GM18505 (cell line): ENCODE results near the gene PRUNE2.
"Not testable (repeated sequence)": the region's sequence is repeated elsewhere in the genome, so short reads cannot be mapped to it uniquely, and the experiment has no call there.

Source experiments
- ATAC-seq: cut with Tn5 transposase; IDR thresholded peaks from one replicate; pipeline ENCODE4 v1.9.1; 2021; ENCODE audit not compliant: unreplicated experiment
- POLR2A ChIP-seq: IDR thresholded peaks from 4 replicates; pipeline ENCODE4 v1.6.1; 2011; ENCODE audit warnings: borderline replicate concordance; ENCODE audit not compliant: insufficient read depth, insufficient read length; ENCODE audit errors: extremely low read depth

PRUNE2 gene

GRCh38 chr9:76690246-76690972 lies 215.5 kb downstream of the PRUNE2 start:
- ATAC-seq, result no peak
- TF ChIP-seq POLR2A, result no peak

GRCh38 chr9:76688471-76689238 lies 217.3 kb downstream of the PRUNE2 start:
- no peak for ATAC-seq
- no peak for TF ChIP-seq POLR2A

DNA sequence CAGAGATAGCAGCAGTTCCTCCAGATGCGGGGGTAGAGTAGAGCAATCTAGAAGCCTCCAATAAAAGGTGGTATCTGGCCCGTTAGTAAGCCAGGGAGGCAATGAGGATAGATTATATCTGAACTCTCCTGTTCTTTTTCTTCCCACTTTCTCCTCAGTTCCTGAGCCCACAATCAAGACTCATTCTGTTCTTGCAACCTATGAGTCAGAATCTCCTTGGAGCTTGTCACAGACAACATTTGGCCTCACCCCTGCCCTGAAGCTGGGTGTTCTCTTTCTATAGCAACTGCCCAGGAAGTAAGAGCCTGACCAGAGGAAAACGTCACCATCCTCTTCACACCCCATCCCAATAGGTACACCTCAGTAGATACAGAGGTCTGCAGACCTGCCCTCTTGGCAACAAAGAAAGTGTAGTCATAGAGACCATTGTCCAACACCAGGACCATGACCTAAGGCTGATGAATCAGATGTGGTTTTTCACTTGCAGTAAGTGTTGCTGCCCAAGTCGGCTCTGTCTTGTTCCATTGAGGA lies 218.0 kb downstream of the PRUNE2 start:
- ATAC-seq, result no peak
- TF ChIP-seq POLR2A, result no peak

- TF ChIP-seq POLR2A, result no peak
- no peak for ATAC-seq
These were observed 219.2 kb downstream of the PRUNE2 start for GRCh38 chr9:76686756-76687155.

DNA sequence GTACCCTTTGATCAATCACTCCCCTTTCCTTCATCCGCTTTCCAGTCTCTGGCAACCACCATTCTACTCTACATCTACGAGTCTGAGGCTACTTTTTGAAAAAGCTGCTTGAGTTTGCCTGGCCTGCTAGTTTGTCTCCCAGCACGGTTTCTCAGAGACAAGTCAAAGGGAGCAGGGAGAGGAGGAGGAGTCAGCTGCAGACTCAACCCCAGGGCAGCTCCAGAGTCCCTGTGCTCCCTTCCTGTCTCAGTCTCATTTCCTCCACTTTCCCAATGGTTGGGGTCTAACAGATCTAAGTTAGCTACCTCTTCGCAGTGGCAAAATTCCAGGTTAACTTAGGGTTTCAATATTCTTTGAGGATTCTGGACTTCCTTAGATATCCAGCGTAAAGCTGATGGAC lies 221.7 kb downstream of the PRUNE2 start:
- TF ChIP-seq POLR2A, result no peak
- ATAC-seq, result no peak

DNA sequence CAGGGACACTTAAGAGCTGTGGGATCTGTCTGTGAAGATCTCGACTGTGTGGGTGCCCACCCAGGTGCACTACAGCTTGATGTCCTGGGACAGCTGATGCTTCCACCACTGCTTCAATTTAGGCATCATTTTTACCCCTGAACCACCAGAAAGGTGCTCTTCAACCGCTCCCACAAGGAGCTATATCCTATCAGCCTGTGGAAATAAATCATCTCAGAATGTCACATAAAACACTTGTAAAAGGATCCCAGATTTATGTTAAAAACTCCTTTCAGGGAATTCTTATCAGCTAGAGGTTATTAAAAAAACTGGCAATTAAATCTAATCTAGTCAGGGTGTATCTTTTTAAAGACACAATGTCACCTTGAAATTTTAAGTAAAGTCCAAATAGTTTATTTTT lies 224.4 kb downstream of the PRUNE2 start:
- no peak for ATAC-seq
- TF ChIP-seq POLR2A, result no peak

DNA sequence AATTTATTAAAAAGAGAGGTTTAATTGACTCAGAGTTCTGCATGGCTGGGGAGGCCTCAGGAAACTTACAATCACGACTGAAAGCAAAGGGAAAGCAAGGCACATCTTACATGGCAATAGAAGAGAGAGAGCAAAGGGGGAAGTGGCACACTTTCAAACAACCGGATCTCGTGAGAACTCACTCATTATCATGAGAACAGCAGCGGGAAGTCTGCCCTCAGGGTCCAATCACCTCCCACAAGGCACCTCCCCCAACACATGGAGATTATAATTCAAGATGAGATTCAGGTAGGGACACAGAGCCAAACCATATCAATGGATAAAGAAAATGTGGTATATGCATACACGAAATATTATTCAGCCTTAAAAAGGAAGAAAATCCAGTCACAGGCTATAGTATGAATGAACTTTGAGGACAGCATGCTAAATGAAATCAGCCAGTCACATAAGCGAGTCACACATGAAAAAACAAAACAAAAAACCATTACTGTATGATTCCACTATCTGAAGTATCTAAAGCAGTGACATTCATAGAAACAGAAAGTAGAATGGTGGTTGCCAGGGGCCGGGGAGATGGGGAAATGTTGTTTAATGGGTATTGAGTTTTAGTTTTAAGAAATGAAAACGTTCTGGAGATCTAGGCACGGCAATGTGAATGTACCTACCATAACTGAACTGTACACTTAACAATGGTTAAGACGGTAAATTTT lies 225.0 kb downstream of the PRUNE2 start:
- TF ChIP-seq POLR2A, result no peak
- no peak for ATAC-seq

GRCh38 chr9:76677481-76678055 lies 228.3 kb downstream of the PRUNE2 start:
- no peak for ATAC-seq
- TF ChIP-seq POLR2A, result no peak

DNA sequence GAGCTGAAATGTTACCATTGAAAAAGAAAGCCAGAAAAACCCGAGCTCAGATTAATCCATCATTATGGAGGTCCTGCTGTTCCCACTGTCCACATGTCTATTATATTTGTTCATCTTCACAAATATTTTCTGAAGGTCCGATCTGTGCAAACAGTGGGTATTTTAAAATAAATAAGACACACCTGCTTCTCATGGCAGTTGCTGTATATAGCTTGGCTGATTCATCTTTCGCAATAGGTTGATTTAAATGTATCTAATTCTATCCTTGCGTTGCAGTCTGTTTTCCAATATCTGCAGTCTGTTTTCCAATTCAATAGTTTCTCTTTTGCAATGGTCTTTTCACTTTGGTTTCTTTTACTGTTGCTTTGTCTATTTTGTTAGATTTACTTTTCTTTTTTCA lies 229.1 kb downstream of the PRUNE2 start:
- ATAC-seq, result no peak
- TF ChIP-seq POLR2A, result no peak

GRCh38 chr9:76667521-76667957 lies 238.4 kb downstream of the PRUNE2 start:
- no peak for TF ChIP-seq POLR2A
- no peak for ATAC-seq

- ATAC-seq, result not testable (repeated sequence)
These were observed 239.9 kb downstream of the PRUNE2 start for GRCh38 chr9:76665966-76666365.

DNA sequence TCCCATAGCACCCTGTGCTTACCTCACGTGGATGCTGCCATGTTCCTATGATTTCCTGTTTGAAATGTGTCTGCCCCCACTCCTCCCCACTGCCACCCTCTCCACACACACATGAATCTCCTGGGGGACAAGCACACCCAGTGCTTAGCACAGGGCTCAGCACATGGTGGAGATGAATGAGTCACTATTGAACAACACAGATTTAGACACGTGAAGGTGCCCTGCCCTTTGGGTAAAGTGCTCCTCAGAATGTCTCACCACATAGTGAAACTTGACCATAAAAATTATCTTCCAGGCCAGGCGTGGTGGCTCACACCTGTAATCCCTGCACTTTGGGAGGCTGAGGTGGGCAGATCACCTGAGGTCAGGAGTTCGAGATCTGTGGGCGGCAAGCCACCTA lies 240.5 kb downstream of the PRUNE2 start:
- no peak for TF ChIP-seq POLR2A
- ATAC-seq, result no peak

DNA sequence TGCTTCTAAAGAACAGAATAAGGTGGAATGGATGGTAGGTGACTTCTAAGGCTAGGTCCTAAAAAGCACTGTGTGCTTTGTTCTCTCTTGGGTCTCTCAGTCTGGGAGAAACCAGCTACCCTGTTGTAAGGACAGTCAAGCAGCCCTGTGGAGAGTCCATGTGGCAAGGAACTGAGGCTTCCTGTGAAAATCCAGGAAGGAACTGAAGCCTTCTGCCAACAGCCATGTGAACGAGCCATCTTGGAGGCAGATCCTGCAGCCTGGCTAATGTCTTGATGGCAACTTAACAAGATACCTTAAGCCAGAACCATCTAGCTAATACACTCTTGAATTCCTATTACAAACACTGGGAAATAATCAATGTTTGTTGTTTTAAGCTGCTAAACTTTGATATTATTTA lies 241.8 kb downstream of the PRUNE2 start:
- no peak for ATAC-seq

DNA sequence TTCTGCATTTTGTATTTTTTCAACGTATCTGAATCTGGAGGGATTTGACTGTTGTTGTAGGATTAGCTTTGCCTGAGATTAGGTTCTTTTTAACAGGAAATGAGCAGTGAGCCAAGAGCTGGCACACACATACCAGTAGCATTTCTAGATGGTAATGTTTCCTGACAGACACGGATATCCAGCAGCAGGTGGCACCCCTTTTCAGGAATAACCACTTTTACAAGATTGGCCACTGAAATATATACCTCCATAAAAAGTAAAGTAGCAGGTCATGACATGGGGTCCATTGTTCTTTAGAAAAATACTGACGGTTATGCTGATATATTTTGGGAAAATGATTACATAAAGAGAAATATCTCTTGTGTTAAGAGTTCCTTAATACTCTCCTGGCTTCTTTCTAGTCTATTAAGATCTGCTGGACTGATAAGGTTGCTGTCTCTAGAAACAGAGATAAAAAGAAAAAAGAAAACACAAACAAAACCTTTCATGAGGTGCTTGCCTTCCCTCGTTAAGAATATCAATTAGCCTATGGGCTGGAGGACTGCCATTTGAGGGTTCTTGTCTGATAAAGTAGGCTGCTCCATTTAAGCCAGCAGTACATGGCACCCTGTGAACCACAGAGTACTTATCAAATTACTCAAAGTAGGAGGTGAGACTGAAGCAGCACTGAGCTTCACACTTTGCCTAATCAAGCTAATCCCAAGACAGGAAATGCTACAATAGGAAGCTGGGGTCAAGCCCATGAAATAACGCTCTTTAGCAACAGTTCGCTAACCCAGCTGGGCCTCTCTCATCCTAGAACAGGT lies 243.2 kb downstream of the PRUNE2 start:
- ATAC-seq, result no peak
- TF ChIP-seq POLR2A, result no peak

More for the DNA sequence above, 241.8 kb downstream of the PRUNE2 start:
- no peak for TF ChIP-seq POLR2A
